Esophagus (tissue), 2 donors: ENCODE measurements around the gene GREB1. TPM values are rescaled to one million over a fixed set of nuclear protein-coding genes. Genes with fewer than 3 reads are reported as not detected.

ENCODE experiments used
- H3K27ac ChIP-seq, 2 donors: one replicate each; pipeline ENCODE4 v1.5.1; 2013; ENCODE audit warnings: low read depth in 2 of 2, mild to moderate bottlenecking in 2 of 2, inconsistent platforms in 1 of 2, low read length in 1 of 2, moderate library complexity in 1 of 2
- H3K27me3 ChIP-seq, 2 donors: one replicate each; pipeline ENCODE4 v1.6.1; 2013; ENCODE audit warnings: low read length in 2 of 2, control low read depth in 1 of 2, mild to moderate bottlenecking in 1 of 2; ENCODE audit not compliant: insufficient read depth in 2 of 2, control insufficient read depth in 1 of 2
- H3K36me3 ChIP-seq, 2 donors: one replicate each; pipeline ENCODE4 v1.6.1; 2013; ENCODE audit warnings: low read length in 1 of 2; ENCODE audit not compliant: control insufficient read depth in 2 of 2, insufficient read depth in 2 of 2
- H3K4me1 ChIP-seq, 2 donors: one replicate each; pipeline ENCODE4 v1.6.1; 2013; ENCODE audit warnings: low read length in 1 of 2; ENCODE audit not compliant: control insufficient read depth in 2 of 2, insufficient read depth in 2 of 2
- H3K4me3 ChIP-seq, 2 donors: one replicate each; pipeline ENCODE4 v1.5.1; 2013; ENCODE audit warnings: low read length in 2 of 2, mild to moderate bottlenecking in 2 of 2, low read depth in 1 of 2, moderate library complexity in 1 of 2
- H3K9me3 ChIP-seq, 2 donors: one replicate each; pipeline ENCODE4 v1.6.1; 2013; ENCODE audit warnings: mild to moderate bottlenecking in 2 of 2, low read depth in 1 of 2, low read length in 1 of 2, moderate library complexity in 1 of 2; ENCODE audit not compliant: control insufficient read depth in 2 of 2, insufficient read depth in 1 of 2
- WGBS, 2 donors: extraction: QIAGEN DNeasy Blood & Tissue Kit; methylation state at CpG; one replicate each; pipeline ENCODE4 v1.1.7; 2013; 5-methylcytosine and 5-hydroxymethylcytosine counted together
- polyA plus RNA-seq, 2 donors: library from polyadenylated mRNA; stranded (reverse); fragments of 200-250 nt; gene quantifications; one replicate each; pipeline ENCODE4 v1.2.3, GENCODE V29; 2013
- donor health status: healthy with polysubstance abuse.
- donor health status: Bipolar disorder and iron deficiency.

GREB1 gene
- polyA plus RNA-seq, 2 donors, result 0.15 to 0.16 TPM

- Histone ChIP-seq H3K4me1 (peaks cover 0 to 2% of the 10 kb centered on the region in 2 donors), H3K4me3 (no peak overlapping the region), H3K36me3 (no peaks in the 10 kb centered on the region), H3K27ac (no peak overlapping the region), H3K27me3 (no peaks in the 10 kb centered on the region), H3K9me3 (peaks cover 0 to 2% of the 10 kb centered on the region in 2 donors)
- WGBS, 2 donors, result 64 to 78% methylated on average over 7 of the region's 7 CpGs
Observed at GRCh38 chr2:11535899-11536344, 2.1 kb downstream of the GREB1 start.

- H3K27me3 ChIP-seq, result no peaks in the 10 kb centered on the region
Observed at GRCh38 chr2:11537951-11538350, 4.1 kb downstream of the GREB1 start.

GRCh38 chr2:11539317-11540147 is 5.7 kb downstream of the GREB1 start:
- Histone ChIP-seq H3K27me3 (no peaks in the 10 kb centered on the region), H3K36me3 (no peaks in the 10 kb centered on the region), H3K4me3 (no peak overlapping the region), H3K27ac (no peak overlapping the region), H3K4me1 (no peaks in the 10 kb centered on the region), H3K9me3 (peaks cover 0 to 2% of the 10 kb centered on the region in 2 donors)
- 55 to 57% methylated on average over 18 of the region's 18 CpGs for WGBS, 2 donors

More at GRCh38 chr2:11537951-11538350, 4.1 kb downstream of the GREB1 start:
- no peak overlapping the region for H3K27ac ChIP-seq
- H3K36me3 ChIP-seq, result no peaks in the 10 kb centered on the region
- H3K9me3 ChIP-seq, result peaks cover 0 to 2% of the 10 kb centered on the region in 2 donors
- WGBS, 2 donors, result 89 to 94% methylated on average over 13 of the region's 13 CpGs
- H3K4me3 ChIP-seq, result no peak overlapping the region
- H3K4me1 ChIP-seq, result peaks cover 0 to 2% of the 10 kb centered on the region in 2 donors

GRCh38 chr2:11540148-11540995 is 6.5 kb downstream of the GREB1 start:
- Histone ChIP-seq H3K27me3 (no peaks in the 10 kb centered on the region), H3K27ac (no peak overlapping the region), H3K4me1 (no peaks in the 10 kb centered on the region), H3K36me3 (no peaks in the 10 kb centered on the region), H3K4me3 (no peak overlapping the region), H3K9me3 (peaks cover 0 to 2% of the 10 kb centered on the region in 2 donors)
- 62 to 65% methylated on average over 12 of the region's 12 CpGs for WGBS, 2 donors

- Histone ChIP-seq H3K4me3 (no peak overlapping the region), H3K27me3 (no peaks in the 10 kb centered on the region), H3K27ac (no peak overlapping the region), H3K9me3 (peaks cover 0 to 2% of the 10 kb centered on the region in 2 donors), H3K4me1 (no peaks in the 10 kb centered on the region), H3K36me3 (no peaks in the 10 kb centered on the region)
- 95 to 96% methylated on average over 10 to 11 of the region's 11 CpGs for WGBS, 2 donors
Observed at GRCh38 chr2:11540996-11541692, 7.3 kb downstream of the GREB1 start.

- Histone ChIP-seq H3K4me1 (no peaks in the 10 kb centered on the region), H3K9me3 (peaks cover 0 to 2% of the 10 kb centered on the region in 2 donors), H3K4me3 (no peak overlapping the region), H3K36me3 (no peaks in the 10 kb centered on the region), H3K27ac (no peak overlapping the region), H3K27me3 (no peaks in the 10 kb centered on the region)
- WGBS, 2 donors, result 77% methylated on average over 8 of the region's 8 CpGs
Observed at GRCh38 chr2:11541693-11542274, 7.9 kb downstream of the GREB1 start.

GRCh38 chr2:11542275-11542819 is 8.5 kb downstream of the GREB1 start:
- Histone ChIP-seq H3K27ac (no peak overlapping the region), H3K4me3 (no peak overlapping the region), H3K36me3 (no peaks in the 10 kb centered on the region), H3K9me3 (peaks cover 0 to 2% of the 10 kb centered on the region in 2 donors), H3K27me3 (no peaks in the 10 kb centered on the region), H3K4me1 (peaks cover 0 to 1% of the 10 kb centered on the region in 2 donors)
- 78 to 88% methylated on average over 11 of the region's 11 CpGs for WGBS, 2 donors

- WGBS, 2 donors, result 84 to 91% methylated on average over 11 of the region's 11 CpGs
- Histone ChIP-seq H3K4me3 (no peak overlapping the region), H3K27ac (no peak overlapping the region)
Observed at GRCh38 chr2:11543337-11544216, 9.7 kb downstream of the GREB1 start.

More at GRCh38 chr2:11543337-11544216, 9.7 kb downstream of the GREB1 start:
- Histone ChIP-seq H3K9me3 (no peaks in the 10 kb centered on the region), H3K36me3 (no peaks in the 10 kb centered on the region), H3K27me3 (no peaks in the 10 kb centered on the region), H3K4me1 (peaks cover 0 to 1% of the 10 kb centered on the region in 2 donors)
